Inflammatory macrophage treated with lipopolysaccharide for 4 hours (primary cell): ENCODE measurements around the gene PARN.
"Not testable (repeated sequence)": the region's sequence is repeated elsewhere in the genome, so short reads cannot be mapped to it uniquely, and the experiment has no call there.

Experiments used
- DNase-seq: peaks from one replicate; pipeline ENCODE4 v3.0.0-alpha.2; 2020

The PARN gene

GRCh38 chr16:14629919-14630619 lies at the start of gene PARN:
PARN (minus strand) TSS chr16:14630260; CDS start chr16:14630125, 135 bp downstream.
- peak; percentile 98 for DNase-seq

GRCh38 chr16:14678748-14679497 lies 48.9 kb upstream of the PARN start:
- DNase-seq = no peak

GRCh38 chr16:14677627-14678026 lies 47.6 kb upstream of the PARN start:
- no peak for DNase-seq

GRCh38 chr16:14676633-14677032 lies 46.6 kb upstream of the PARN start:
- no peak for DNase-seq

- DNase-seq = peak; percentile 28
Observed at GRCh38 chr16:14672403-14672971, 42.4 kb upstream of the PARN start.

GRCh38 chr16:14669776-14670175 lies 39.7 kb upstream of the PARN start:
- no peak for DNase-seq

GRCh38 chr16:14668556-14669223 lies 38.6 kb upstream of the PARN start:
- DNase-seq = no peak

GRCh38 chr16:14667347-14668266 lies 37.5 kb upstream of the PARN start:
- DNase-seq = no peak

- DNase-seq = peak; percentile 1
Observed at GRCh38 chr16:14658063-14658462, 28.0 kb upstream of the PARN start.

- no peak for DNase-seq
Observed at GRCh38 chr16:14652726-14653125, 22.7 kb upstream of the PARN start.

GRCh38 chr16:14650629-14651028 lies 20.6 kb upstream of the PARN start:
- DNase-seq = no peak

- DNase-seq = no peak
Observed at GRCh38 chr16:14649816-14650215, 19.8 kb upstream of the PARN start.

GRCh38 chr16:14641926-14642325 lies 11.9 kb upstream of the PARN start:
- peak; percentile 70 for DNase-seq

GRCh38 chr16:14641206-14641605 lies 11.1 kb upstream of the PARN start:
- DNase-seq = no peak

GRCh38 chr16:14640538-14640937 lies 10.5 kb upstream of the PARN start:
- no peak for DNase-seq

- DNase-seq = not testable (repeated sequence)
Observed at GRCh38 chr16:14636951-14637240, 6.8 kb upstream of the PARN start.

- not testable (repeated sequence) for DNase-seq
Observed at GRCh38 chr16:14636179-14636950, 6.3 kb upstream of the PARN start.

- DNase-seq = no peak
Observed at GRCh38 chr16:14635395-14636165, 5.5 kb upstream of the PARN start.

GRCh38 chr16:14634389-14634725 lies 4.3 kb upstream of the PARN start:
- no peak for DNase-seq

- DNase-seq = peak; percentile 98
Observed at GRCh38 chr16:14632693-14633569, 2.9 kb upstream of the PARN start, which contains the start of gene BFAR. BFAR (plus strand) TSS chr16:14632951; CDS start chr16:14644347, 11,396 bp downstream.
